GM12875 (cell line): ENCODE measurements around the gene RNFT2.
A peak's percentile ranks its signal among the peaks of the same experiment; 100 is the strongest.
"Not testable (repeated sequence)": the region's sequence is repeated elsewhere in the genome, so short reads cannot be mapped to it uniquely, and the experiment has no call there.

ENCODE experiments used
- H3K4me3 ChIP-seq: one replicate; pipeline ENCODE4 v1.5.1; 2011; ENCODE audit warnings: low read depth, low read length, control low read depth
- TF ChIP-seq, protein P1 (sequence below): IDR thresholded peaks from 2 replicates; pipeline ENCODE4 v1.5.1; 2011; ENCODE audit warnings: low read depth, mild to moderate bottlenecking, control low read depth, inconsistent platforms, low read length, moderate library complexity, borderline replicate concordance; ENCODE audit not compliant: insufficient read depth

The RNFT2 gene

DNA sequence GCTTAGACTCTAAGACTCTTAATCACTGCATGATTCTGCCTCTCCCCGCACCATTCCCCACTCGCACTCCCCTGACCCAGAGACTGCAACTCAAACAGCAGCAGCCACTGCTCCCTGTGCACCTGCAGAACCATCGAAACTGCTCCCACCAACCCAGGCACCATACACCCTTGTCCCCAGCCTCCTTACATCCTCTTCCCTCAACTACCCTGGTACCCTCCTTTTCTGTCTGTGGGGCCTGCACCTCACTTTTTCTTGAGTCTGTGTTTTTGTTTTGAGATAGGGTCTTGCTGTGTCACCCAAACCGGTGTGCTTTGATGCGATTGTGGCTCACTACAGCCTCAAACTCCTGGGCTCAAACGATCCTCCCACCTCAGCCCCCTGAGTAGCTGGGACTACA lies 69.4 kb downstream of the RNFT2 start:
- TF ChIP-seq, protein P1, sequence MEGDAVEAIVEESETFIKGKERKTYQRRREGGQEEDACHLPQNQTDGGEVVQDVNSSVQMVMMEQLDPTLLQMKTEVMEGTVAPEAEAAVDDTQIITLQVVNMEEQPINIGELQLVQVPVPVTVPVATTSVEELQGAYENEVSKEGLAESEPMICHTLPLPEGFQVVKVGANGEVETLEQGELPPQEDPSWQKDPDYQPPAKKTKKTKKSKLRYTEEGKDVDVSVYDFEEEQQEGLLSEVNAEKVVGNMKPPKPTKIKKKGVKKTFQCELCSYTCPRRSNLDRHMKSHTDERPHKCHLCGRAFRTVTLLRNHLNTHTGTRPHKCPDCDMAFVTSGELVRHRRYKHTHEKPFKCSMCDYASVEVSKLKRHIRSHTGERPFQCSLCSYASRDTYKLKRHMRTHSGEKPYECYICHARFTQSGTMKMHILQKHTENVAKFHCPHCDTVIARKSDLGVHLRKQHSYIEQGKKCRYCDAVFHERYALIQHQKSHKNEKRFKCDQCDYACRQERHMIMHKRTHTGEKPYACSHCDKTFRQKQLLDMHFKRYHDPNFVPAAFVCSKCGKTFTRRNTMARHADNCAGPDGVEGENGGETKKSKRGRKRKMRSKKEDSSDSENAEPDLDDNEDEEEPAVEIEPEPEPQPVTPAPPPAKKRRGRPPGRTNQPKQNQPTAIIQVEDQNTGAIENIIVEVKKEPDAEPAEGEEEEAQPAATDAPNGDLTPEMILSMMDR, result no peak
- H3K4me3 ChIP-seq, result no peak overlapping the region

DNA sequence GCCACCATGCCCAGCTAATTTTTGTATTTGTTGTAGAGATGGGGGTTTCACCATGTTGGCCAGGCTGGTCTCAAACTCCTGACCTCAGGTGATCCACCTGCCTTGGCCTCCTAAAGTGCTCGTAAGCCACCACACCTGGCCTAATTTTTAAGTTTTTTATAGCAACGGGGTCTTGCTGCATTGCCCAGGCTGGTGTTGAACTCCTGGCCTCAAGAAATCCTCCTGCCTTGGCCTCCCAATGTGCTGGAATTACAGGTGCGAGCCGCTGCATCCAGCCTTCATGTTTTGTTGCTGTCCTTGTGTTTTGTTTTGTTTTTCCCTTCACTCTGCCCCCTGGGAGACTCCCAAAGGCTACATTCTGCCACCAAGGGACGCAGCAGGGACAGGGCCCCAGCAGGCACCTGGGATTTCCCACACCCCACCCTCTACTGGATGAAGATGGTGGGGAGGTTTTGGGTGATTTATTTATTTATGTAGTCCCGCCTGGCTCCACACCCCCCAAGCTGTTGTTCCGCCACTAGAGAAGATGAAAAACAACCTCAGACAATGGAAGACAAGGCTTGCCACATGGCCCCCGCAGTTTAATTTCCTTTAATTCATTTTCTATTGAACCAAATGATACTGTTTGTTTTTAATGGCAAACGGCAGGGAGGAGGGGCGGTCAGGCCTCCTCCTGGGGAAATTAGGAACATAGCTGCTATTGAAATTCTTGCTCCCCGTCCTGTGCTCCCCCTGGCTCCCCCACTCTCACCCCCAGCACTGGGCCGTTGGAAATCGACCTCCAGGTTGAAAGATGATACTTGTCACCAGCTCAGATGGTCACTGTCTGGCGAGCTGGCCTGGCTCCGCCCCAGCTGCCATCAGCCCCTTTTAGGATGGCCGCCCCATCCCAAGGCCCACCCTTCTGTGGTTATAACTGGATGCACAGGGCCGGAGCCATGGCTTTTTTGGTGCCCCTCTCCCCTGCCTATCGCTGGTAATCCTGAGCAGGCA lies 70.3 kb downstream of the RNFT2 start:
- TF ChIP-seq, protein P1, result no peak
- no peak overlapping the region for H3K4me3 ChIP-seq

DNA sequence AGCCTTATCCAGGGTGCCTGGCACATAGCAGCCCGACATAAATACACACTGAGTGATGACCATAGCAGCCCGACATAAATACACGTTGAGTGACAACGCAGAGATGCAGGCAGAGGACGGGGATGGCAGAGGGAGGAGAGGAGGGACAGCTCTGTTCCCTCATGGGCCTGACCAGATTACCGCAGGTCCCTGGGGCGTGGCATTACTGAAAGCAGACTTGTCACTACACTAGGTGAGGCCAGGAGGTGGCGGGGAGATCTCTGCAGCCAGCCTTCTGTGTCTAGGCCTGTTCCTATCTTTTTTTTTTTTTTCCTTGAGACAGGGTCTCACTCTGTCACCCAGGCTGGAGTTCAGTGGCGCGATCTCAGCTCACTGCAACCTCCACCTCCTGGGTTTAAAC lies 74.1 kb downstream of the RNFT2 start:
- H3K4me3 ChIP-seq, result no peak overlapping the region
- TF ChIP-seq, protein P1, result no peak

DNA sequence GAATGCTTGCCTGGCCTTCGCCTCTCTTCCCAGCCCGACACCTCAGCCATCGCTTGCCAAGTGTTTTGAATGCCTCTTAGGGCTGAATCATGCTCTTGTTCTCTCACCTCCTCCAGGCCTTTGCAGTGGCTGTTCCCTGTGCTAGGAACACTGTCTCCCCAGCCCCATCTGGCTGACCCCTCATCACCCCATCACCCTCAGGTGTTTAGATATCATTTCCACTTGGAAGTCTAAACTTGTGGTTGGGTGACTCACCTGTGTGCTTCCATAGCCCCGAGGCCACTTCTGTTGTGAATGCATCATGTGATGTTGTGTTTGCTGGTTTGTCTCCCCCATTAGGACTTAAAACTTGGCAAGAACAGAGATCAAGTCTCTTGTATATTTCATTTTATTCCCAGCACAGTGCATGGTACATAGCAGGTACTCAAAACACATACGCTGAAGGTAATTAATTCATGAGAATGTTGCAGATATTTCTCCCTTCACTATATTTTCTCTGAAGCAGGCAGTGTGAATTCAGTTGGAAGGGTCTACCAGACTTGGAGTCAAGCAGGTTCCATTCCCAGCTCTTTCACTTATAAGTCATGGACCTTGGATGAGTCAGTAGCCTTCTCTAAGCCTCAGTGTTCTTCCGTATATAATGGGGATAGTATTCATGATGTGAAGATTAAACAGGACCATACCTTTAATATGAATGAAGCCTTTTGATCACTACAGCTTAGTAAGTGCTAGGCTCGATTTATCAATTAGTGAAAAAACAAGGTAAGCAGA lies 75.3 kb downstream of the RNFT2 start:
- TF ChIP-seq, protein P1, result no peak
- H3K4me3 ChIP-seq, result no peak overlapping the region

DNA sequence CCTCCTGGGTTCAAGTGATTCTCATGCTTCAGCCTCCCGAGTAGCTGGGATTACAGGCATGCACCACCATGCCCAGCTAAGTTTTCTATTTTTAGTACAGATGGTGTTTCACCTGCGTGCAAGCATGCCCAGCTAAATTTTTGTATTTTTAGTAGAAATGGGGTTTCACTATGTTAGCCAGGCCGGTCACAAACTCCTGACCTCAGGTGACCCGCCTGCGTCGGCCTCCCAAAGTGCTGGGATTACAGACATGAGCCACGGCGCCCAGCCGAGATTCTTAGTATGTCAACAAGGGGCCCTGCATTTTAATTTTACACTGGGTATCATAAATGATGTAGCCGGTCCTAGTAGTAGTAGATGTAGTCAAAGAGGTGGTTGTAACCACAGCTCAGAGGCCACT lies 76.7 kb downstream of the RNFT2 start:
- H3K4me3 ChIP-seq, result not testable (repeated sequence)

DNA sequence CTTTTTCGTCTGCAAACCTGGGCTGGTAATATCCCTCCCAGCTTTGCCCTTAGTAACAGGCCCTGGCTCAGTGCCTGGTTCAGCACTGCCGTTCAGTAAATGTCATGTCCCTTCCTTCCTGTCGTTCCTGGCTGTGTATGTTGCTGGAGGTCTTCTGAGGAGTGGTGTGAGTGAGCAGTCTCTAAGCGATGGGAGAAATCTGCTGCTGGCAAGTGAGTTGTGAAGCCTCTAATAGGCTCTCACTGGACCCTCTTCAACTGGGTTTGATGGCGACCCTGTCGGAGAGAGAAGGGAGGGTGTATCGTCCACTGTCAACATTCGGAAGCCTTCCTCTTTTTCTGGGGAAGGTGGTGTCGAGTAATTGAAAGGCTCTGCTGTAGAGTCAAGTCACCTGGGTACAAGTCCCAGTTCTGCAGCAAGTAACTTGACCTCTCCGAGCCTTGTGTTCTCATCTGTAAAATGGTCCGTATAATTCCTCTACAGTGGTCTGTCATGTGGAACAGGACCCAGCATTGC lies 80.3 kb downstream of the RNFT2 start:
- TF ChIP-seq, protein P1, result no peak
- H3K4me3 ChIP-seq, result peak overlapping the region; percentile 91

DNA sequence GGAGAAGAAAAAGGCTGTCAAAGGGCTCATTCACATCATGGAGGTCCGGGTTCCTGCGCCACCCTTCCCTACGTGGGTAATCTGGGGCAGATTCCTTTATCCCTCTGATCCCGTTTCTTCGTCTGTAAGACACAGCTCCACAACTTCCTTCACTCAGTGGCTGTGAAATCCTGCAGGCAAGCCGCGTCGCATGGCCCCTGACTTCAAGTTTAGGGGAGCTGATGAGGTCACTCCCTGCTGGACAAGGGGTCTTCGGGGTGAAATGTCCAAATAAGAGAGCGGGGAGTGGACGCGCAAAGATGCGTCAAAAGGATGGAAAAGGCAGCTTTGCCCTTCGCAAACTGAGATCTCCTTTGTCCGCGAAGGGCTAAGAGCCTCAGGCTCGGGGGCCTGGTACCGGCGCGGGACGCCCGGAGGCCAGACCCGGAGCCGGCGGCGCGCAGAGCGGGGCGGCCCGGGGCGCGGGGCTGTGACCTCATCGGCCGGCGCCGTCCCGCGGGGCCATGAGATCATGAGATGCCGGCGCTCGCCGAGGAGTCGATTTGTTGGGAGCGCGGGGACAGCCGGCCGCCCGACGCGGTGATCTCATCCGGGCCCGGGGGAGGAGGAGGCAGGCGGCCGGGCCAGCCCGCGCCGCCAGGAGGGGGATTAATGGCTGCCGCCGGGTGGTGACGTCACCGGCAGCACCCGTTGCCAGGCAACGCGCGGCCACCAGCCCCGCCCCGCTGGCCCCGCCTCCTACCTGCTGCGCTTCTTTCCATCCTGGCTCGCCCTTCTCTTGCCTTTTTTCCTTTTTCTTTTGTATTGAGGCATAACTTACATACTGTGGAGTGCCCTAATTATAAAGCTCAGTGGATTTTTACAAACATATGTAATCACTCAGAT lies 81.1 kb downstream of the RNFT2 start:
- TF ChIP-seq, protein P1, result no peak
- H3K4me3 ChIP-seq, result peak overlapping the region; percentile 91
